Measurements from ENCODE around the gene CYP4F12.

The CYP4F12 gene, protein sequence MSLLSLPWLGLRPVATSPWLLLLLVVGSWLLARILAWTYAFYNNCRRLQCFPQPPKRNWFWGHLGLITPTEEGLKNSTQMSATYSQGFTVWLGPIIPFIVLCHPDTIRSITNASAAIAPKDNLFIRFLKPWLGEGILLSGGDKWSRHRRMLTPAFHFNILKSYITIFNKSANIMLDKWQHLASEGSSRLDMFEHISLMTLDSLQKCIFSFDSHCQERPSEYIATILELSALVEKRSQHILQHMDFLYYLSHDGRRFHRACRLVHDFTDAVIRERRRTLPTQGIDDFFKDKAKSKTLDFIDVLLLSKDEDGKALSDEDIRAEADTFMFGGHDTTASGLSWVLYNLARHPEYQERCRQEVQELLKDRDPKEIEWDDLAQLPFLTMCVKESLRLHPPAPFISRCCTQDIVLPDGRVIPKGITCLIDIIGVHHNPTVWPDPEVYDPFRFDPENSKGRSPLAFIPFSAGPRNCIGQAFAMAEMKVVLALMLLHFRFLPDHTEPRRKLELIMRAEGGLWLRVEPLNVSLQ

DNA sequence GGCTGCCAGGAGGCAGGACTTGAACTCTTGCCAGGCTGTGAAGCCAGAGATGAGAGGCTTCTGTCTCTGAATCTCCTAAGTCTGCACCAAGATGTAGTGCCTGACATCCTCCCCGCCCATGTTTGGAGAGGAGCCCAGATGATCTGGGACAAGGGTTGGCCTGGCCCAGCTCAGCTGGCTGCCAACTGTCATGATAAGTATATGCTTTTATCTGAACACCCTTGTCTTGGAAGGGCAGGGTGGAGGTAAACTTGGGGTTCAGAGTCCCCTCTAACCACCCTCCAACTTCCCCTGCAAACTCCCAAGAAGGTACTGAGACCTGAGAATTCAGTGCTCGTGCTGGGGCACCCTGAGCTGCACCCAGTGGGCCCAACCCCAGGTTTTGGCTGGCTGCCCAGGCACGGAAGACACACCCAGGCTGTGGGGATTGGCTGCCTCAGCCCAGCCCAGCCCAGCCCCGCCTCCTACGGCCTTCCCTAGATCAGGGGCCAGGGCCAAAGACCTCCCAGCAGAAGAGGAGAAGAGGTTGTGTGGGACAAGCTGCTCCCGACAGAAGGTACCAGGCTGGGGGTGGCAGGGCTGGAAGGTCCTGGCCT lies at the start of gene CYP4F12:
CYP4F12 (plus strand) TSS at position 508 of the 596 bp plus-strand sequence. CDS start 443 bp downstream, outside the sequence.
- TF ChIP-seq, protein P1, sequence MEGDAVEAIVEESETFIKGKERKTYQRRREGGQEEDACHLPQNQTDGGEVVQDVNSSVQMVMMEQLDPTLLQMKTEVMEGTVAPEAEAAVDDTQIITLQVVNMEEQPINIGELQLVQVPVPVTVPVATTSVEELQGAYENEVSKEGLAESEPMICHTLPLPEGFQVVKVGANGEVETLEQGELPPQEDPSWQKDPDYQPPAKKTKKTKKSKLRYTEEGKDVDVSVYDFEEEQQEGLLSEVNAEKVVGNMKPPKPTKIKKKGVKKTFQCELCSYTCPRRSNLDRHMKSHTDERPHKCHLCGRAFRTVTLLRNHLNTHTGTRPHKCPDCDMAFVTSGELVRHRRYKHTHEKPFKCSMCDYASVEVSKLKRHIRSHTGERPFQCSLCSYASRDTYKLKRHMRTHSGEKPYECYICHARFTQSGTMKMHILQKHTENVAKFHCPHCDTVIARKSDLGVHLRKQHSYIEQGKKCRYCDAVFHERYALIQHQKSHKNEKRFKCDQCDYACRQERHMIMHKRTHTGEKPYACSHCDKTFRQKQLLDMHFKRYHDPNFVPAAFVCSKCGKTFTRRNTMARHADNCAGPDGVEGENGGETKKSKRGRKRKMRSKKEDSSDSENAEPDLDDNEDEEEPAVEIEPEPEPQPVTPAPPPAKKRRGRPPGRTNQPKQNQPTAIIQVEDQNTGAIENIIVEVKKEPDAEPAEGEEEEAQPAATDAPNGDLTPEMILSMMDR (IDR thresholded peaks at IDR 0.05; ENCODE audit: low read depth, low read length, missing control alignments): no peak
- DNase-seq (ENCODE audit: low read depth): no peak
- H3K4me3 ChIP-seq (ENCODE audit: low read depth, low read length): no peak within 1 kb of the TSS

DNA sequence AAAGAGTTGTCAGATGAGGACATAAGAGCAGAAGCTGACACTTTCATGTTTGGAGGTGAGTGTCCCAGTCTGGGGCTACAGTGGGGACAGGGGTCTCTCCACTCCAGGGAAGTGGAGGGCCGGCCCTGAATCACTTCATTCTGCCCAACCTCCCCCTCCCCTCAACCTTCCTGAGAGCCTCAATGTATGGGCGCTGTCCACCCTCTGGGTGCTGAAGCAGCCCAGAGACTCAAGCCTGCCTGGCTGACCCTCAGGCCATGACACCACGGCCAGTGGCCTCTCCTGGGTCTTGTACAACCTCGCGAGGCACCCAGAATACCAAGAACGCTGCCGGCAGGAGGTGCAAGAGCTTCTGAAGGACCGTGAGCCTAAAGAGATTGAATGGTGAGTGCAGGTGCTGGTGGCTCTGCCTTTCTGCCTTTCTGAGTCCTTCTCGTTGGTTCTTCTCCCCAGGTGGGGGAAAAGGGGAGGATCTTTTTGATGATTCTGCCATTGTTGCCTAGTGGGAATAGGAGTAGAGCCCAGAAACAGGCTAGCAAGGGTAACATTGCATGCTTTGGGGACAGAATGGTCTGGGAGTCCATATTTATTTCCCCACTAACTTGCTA lies 49.1 kb upstream of the CYP4F12 start:
- TF ChIP-seq, protein P1 (IDR thresholded peaks at IDR 0.05; ENCODE audit: low read depth, low read length, missing control alignments): no peak
- no peak for DNase-seq (ENCODE audit: low read depth)
- no peak overlapping the region for H3K4me3 ChIP-seq (ENCODE audit: low read depth, low read length)

DNA sequence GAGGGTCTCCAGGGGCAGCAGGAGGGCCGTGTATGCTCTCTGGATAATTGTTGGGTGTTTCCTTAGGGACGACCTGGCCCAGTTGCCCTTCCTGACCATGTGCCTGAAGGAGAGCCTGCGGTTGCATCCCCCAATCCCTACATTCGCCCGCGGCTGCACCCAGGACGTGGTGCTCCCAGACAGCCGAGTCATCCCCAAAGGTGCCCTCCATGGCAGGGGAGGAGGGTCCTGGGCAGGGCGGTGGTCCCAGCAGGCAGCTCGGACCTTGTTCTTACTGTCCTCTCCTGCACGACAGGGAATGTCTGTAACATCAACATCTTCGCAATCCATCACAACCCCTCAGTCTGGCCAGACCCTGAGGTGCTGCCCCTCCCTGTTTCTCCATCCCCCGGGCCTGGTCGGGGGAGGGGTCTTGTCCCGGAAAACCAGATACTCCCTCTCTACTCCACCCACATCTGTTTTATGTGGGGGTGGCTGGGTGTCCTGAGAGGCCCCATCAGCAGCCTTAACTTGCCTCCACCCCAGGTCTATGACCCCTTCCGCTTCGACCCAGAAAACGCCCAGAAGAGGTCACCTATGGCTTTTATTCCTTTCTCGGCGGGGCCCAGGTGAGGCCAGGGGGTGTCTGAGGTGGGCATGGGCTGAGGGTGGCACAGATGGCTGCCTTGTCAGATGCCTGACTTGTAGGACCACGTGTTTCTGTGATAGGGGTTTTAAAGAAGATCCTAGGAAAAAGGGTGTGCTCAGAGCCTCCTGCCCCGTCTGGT lies 44.5 kb upstream of the CYP4F12 start:
- no peak for DNase-seq (ENCODE audit: low read depth)
- TF ChIP-seq, protein P1 (IDR thresholded peaks at IDR 0.05; ENCODE audit: low read depth, low read length, missing control alignments): no peak
- no peak overlapping the region for H3K4me3 ChIP-seq (ENCODE audit: low read depth, low read length)

DNA sequence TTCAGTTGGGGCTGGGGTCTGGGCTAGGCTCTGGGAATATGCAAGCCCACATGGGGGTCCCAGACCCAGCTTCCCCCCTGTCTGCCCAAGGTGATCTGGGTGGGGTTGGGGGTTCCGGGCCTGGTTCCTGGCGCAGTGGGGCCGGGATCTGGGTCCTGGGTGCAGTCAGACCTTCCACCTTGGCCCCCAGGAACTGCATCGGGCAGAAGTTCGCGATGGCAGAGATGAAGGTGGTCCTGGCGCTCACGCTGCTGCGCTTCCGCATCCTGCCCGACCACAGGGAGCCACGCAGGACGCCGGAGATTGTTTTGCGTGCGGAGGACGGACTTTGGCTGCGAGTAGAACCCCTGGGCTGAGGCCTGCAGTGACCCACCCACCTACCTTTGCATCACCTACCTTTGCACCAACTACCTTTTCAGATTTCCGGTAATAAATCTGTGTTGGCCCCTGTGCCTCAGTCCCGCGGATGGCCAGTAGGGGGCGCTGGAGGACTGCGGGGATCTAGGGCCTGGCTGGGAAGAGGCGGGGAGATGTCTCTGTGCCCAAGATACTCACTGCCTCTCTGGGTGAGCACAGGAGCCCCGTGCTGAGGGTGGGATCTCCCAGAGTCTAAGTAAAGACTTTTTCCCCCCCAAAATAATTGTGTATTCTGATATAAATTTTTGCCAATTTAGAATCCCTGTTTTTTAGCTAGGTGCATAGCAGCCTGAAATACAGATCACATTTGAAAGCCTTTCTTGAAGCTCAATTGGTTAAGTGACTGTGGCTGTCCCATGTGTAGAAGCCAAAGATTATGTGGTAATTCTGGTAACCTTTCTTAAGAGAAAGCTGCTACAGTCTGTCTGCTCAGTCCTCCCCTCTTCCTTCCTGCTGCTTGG lies 43.6 kb upstream of the CYP4F12 start:
- H3K4me3 ChIP-seq (ENCODE audit: low read depth, low read length): no peak overlapping the region
- TF ChIP-seq, protein P1 (IDR thresholded peaks at IDR 0.05; ENCODE audit: low read depth, low read length, missing control alignments): peak; percentile 92
- peak; percentile 12 for DNase-seq (ENCODE audit: low read depth)

DNA sequence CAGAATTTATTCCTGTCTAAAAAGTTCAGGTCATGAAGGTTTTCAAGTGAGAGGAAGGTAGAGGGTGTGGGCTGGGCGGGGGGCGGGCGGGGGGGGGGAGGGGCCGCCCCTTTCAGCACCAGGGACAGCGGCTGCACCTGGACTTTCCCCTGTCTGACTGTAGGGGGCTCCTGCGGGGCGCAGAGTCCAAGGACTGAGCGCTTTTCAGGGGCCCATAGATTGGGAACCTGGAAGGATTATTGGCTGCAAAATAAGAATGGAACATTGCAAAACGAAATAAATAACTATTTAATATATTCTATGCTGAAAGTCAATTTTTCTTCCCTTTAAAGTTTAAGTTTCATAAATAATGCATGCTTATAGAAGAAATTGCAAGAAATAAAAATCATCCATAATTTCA lies 41.1 kb upstream of the CYP4F12 start:
- TF ChIP-seq, protein P1 (IDR thresholded peaks at IDR 0.05; ENCODE audit: low read depth, low read length, missing control alignments): peak; percentile 35
- H3K4me3 ChIP-seq (ENCODE audit: low read depth, low read length): no peak overlapping the region
- no peak for DNase-seq (ENCODE audit: low read depth)
